CD4-positive, alpha-beta memory T cell (primary cell): ENCODE data around the gene DHRS7. TPM values are rescaled to one million over a fixed set of nuclear protein-coding genes. Genes with fewer than 3 reads are reported as not detected.

Experiments used
- CTCF ChIA-PET: fragments of 350-600 bp; sonication (Branson Sonifier 250); formaldehyde crosslinking; loops from one replicate; lab custom pipeline; 2021; ENCODE audit warnings: inconsistent platforms; ENCODE audit not compliant: partially characterized antibody; lab: Charles Lee
- POLR2A ChIA-PET: fragments of 350-600 bp; sonication (Branson Sonifier 250); formaldehyde crosslinking; loops from one replicate; lab custom pipeline; 2021; ENCODE audit not compliant: partially characterized antibody; lab: Charles Lee
- DNase-seq, 5 donors: peaks; one replicate each; pipeline versions ENCODE4 v3.0.0 to v3.0.0-alpha.2; 2020 to 2022; ENCODE audit warnings: mixed read lengths in 1 of 5
- H3K27ac ChIP-seq: one replicate; pipeline ENCODE4 v1.7.0; 2013; ENCODE audit warnings: low read depth, low read length
- H3K27me3 ChIP-seq: 2 replicates; pipeline ENCODE4 v1.7.0; 2013; ENCODE audit warnings: mild to moderate bottlenecking, low read length, moderate library complexity; ENCODE audit not compliant: insufficient read depth
- H3K36me3 ChIP-seq: 2 replicates; pipeline ENCODE4 v1.7.0; 2013; ENCODE audit warnings: mild to moderate bottlenecking, low read length, moderate library complexity; ENCODE audit not compliant: insufficient read depth
- H3K4me1 ChIP-seq: 2 replicates; pipeline ENCODE4 v1.7.0; 2013; ENCODE audit warnings: mild to moderate bottlenecking, low read length, moderate library complexity; ENCODE audit not compliant: insufficient read depth
- H3K4me3 ChIP-seq, 2 donors: one replicate each; pipeline ENCODE4 v1.7.0; 2013; ENCODE audit warnings: low read length in 2 of 2, mild to moderate bottlenecking in 1 of 2
- H3K9me3 ChIP-seq, 2 donors: one replicate each; pipeline ENCODE4 v1.7.0; 2013; ENCODE audit warnings: low read length in 2 of 2, control low read depth in 1 of 2; ENCODE audit not compliant: control insufficient read depth in 1 of 2
- H3K27ac Mint-ChIP-seq, 7 donors: one replicate each; pipeline ENCODE4 v1.8.0; 2020 to 2021; ENCODE audit warnings: mixed read lengths in 7 of 7, mild to moderate bottlenecking in 6 of 7, inconsistent platforms in 3 of 7, moderate library complexity in 3 of 7
- H3K27me3 Mint-ChIP-seq, 2 donors: one replicate each; pipeline ENCODE4 v1.8.0; 2020 to 2021; ENCODE audit warnings: mixed read lengths in 2 of 2
- H3K36me3 Mint-ChIP-seq, 2 donors: one replicate each; pipeline ENCODE4 v1.8.0; 2020 to 2021; ENCODE audit warnings: mixed read lengths in 2 of 2, inconsistent platforms in 1 of 2, mild to moderate bottlenecking in 1 of 2
- H3K4me1 Mint-ChIP-seq, 4 donors: one replicate each; pipeline ENCODE4 v1.8.0; 2020 to 2021; ENCODE audit warnings: mixed read lengths in 4 of 4, mild to moderate bottlenecking in 1 of 4
- H3K4me3 Mint-ChIP-seq, 8 donors: one replicate each; pipeline ENCODE4 v1.8.0; 2020 to 2021; ENCODE audit warnings: mixed read lengths in 8 of 8, mild to moderate bottlenecking in 7 of 8, moderate library complexity in 6 of 8, inconsistent platforms in 3 of 8
- H3K9me3 Mint-ChIP-seq, 8 donors: one replicate each; pipeline ENCODE4 v1.8.0; 2020 to 2021; ENCODE audit warnings: mixed read lengths in 8 of 8, mild to moderate bottlenecking in 5 of 8, inconsistent platforms in 3 of 8, moderate library complexity in 1 of 8
- intact Hi-C: fragments of 100-400 bp; cut with micrococcal nuclease; formaldehyde crosslinking; loops from one replicate; pipeline ENCODE4 v1.15.1; 2023
- polyA plus RNA-seq, 2 donors: library from polyadenylated mRNA; unstranded; fragments of 300-500 nt; fragmentation: Illumina TruSeq; gene quantifications; one replicate each; pipeline ENCODE4 v1.2.3, GENCODE V29; 2021
- total RNA-seq, 2 experiments: library from RNA; stranded (reverse); gene quantifications; one replicate each; pipeline ENCODE4 v1.2.3, GENCODE V29; 2021

The DHRS7 gene
- total and polyA plus RNA-seq, 4 experiments from 2014 or later, result 63.5 to 386 (median 141) TPM

- H3K4me3 ChIP-seq, result no peak overlapping the region
- H3K27ac Mint-ChIP-seq, result peak overlapping the region in 1 of 7 donors; percentile 3
- H3K27ac ChIP-seq, result no peak overlapping the region
- no peaks in the 10 kb centered on the region for H3K36me3 ChIP-seq
- H3K27me3 ChIP-seq, result no peaks in the 10 kb centered on the region
- H3K4me1 Mint-ChIP-seq, result no peaks in the 10 kb centered on the region
- no peaks in the 10 kb centered on the region for H3K36me3 Mint-ChIP-seq
- DNase-seq, result no peak
- POLR2A ChIA-PET, result no interaction called here
- H3K9me3 ChIP-seq, result no peaks in the 10 kb centered on the region
- H3K4me3 Mint-ChIP-seq, result no peak overlapping the region
- peaks cover 24% of the 10 kb centered on the region in 2 donors for H3K27me3 Mint-ChIP-seq
- CTCF ChIA-PET, result interaction anchor here (1.4 to 1.7 kb wide), 2 partner anchors 11 to 242 kb away, joined by 3 to 4 read pairs; no protein-coding TSS in a partner anchor
- H3K4me1 ChIP-seq, result no peaks in the 10 kb centered on the region
- H3K9me3 Mint-ChIP-seq, result no peaks in the 10 kb centered on the region
- intact Hi-C loops, result no loop called here
Measured at GRCh38 chr14:60206837-60207533, 41.8 kb upstream of the DHRS7 start.

DNA sequence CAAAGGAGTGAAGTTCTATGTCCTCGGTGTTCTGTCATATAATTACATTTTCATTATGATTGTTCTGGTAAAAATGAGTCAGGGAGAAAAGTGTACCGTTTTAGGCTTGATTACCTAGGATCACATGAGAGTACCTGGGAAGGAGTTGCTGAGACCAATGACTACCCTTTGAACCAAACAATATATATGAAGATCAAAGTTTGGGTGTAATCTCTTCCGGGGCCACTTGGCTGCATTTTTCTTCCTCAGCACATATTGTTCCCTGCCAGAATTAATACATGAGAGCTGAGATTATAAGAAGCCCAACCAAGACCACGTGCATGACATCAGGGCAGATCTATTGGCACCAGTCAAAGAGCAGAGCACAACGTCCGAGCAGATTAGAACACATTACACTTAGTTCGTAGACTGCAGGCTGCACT is 41.1 kb upstream of the DHRS7 start:
- Histone ChIP-seq H3K4me1 (no peaks in the 10 kb centered on the region), H3K27ac (no peak overlapping the region), H3K4me3 (no peak overlapping the region), H3K27me3 (no peaks in the 10 kb centered on the region), H3K36me3 (no peaks in the 10 kb centered on the region), H3K9me3 (no peaks in the 10 kb centered on the region)
- DNase-seq, result no peak
- no peak overlapping the region for H3K27ac Mint-ChIP-seq
- H3K9me3 Mint-ChIP-seq, result peaks cover 0 to 4% (median 0%) of the 10 kb centered on the region in 8 donors
- POLR2A ChIA-PET, result no interaction called here
- CTCF ChIA-PET, result interaction anchor here (1.4 to 1.7 kb wide), 2 partner anchors 11 to 241 kb away, joined by 3 to 4 read pairs; no protein-coding TSS in a partner anchor
- no peak overlapping the region for H3K4me3 Mint-ChIP-seq
- H3K27me3 Mint-ChIP-seq, result peaks cover 27 to 28% of the 10 kb centered on the region in 2 donors
- intact Hi-C loops, result no loop called here
- no peaks in the 10 kb centered on the region for H3K4me1 Mint-ChIP-seq
- no peaks in the 10 kb centered on the region for H3K36me3 Mint-ChIP-seq

GRCh38 chr14:60204843-60205774 is 39.9 kb upstream of the DHRS7 start:
- no peak overlapping the region for H3K4me3 Mint-ChIP-seq
- no peaks in the 10 kb centered on the region for H3K36me3 Mint-ChIP-seq
- Histone ChIP-seq H3K4me3 (no peak overlapping the region), H3K27me3 (no peaks in the 10 kb centered on the region), H3K27ac (no peak overlapping the region), H3K36me3 (no peaks in the 10 kb centered on the region), H3K4me1 (no peaks in the 10 kb centered on the region), H3K9me3 (no peaks in the 10 kb centered on the region)
- H3K4me1 Mint-ChIP-seq, result no peaks in the 10 kb centered on the region
- intact Hi-C loops, result no loop called here
- peak overlapping the region in 1 of 7 donors; percentile 29 for H3K27ac Mint-ChIP-seq
- no peak for DNase-seq
- POLR2A ChIA-PET, result no interaction called here
- H3K9me3 Mint-ChIP-seq, result peaks cover 0 to 14% (median under 1%) of the 10 kb centered on the region in 8 donors
- CTCF ChIA-PET, result interaction anchor here (0.5 to 1.7 kb wide), 4 partner anchors 9 to 240 kb away, joined by 3 to 4 read pairs (median 3); no protein-coding TSS in a partner anchor
- H3K27me3 Mint-ChIP-seq, result peaks cover 26 to 27% of the 10 kb centered on the region in 2 donors

GRCh38 chr14:60204104-60204842 is 39.1 kb upstream of the DHRS7 start:
- Mint-ChIP-seq H3K4me1 (no peaks in the 10 kb centered on the region), H3K9me3 (peaks cover 0 to 22% (median 9%) of the 10 kb centered on the region in 8 donors), H3K27ac (no peak overlapping the region), H3K36me3 (peaks cover 0 to 4% of the 10 kb centered on the region in 2 donors), H3K4me3 (no peak overlapping the region), H3K27me3 (peaks cover 27 to 30% of the 10 kb centered on the region in 2 donors)
- intact Hi-C loops, result no loop called here
- H3K4me3 ChIP-seq, result no peak overlapping the region
- POLR2A ChIA-PET, result no interaction called here
- no peaks in the 10 kb centered on the region for H3K9me3 ChIP-seq
- DNase-seq, result no peak
- CTCF ChIA-PET, result interaction anchor here (1.0 to 1.4 kb wide), 2 partner anchors 8 to 30 kb away, joined by 3 read pairs; no protein-coding TSS in a partner anchor
- no peaks in the 10 kb centered on the region for H3K4me1 ChIP-seq
- H3K36me3 ChIP-seq, result no peaks in the 10 kb centered on the region
- no peak overlapping the region for H3K27ac ChIP-seq
- no peaks in the 10 kb centered on the region for H3K27me3 ChIP-seq

- Mint-ChIP-seq H3K4me1 (peaks cover 0 to 5% (median under 1%) of the 10 kb centered on the region in 4 donors), H3K27ac (no peak overlapping the region), H3K27me3 (peaks cover 10 to 13% of the 10 kb centered on the region in 2 donors), H3K4me3 (no peak overlapping the region), H3K9me3 (peaks cover 4 to 32% (median 17%) of the 10 kb centered on the region in 8 donors), H3K36me3 (peaks cover 2 to 11% of the 10 kb centered on the region in 2 donors)
- H3K4me1 ChIP-seq, result no peaks in the 10 kb centered on the region
- no peaks in the 10 kb centered on the region for H3K36me3 ChIP-seq
- no peak for DNase-seq
- intact Hi-C loops, result loop anchor here (5.0 kb wide), 1 partner anchor 133 kb away; no protein-coding TSS in a partner anchor
- no peaks in the 10 kb centered on the region for H3K9me3 ChIP-seq
- CTCF ChIA-PET, result interaction anchor here (1.6 to 2.6 kb wide), 2 partner anchors 150 to 235 kb away, joined by 3 to 9 read pairs; no protein-coding TSS in a partner anchor
- no peak overlapping the region for H3K4me3 ChIP-seq
- no peak overlapping the region for H3K27ac ChIP-seq
- POLR2A ChIA-PET, result no interaction called here
- H3K27me3 ChIP-seq, result no peaks in the 10 kb centered on the region
Measured at GRCh38 chr14:60199321-60199720, 34.1 kb upstream of the DHRS7 start.

DNA sequence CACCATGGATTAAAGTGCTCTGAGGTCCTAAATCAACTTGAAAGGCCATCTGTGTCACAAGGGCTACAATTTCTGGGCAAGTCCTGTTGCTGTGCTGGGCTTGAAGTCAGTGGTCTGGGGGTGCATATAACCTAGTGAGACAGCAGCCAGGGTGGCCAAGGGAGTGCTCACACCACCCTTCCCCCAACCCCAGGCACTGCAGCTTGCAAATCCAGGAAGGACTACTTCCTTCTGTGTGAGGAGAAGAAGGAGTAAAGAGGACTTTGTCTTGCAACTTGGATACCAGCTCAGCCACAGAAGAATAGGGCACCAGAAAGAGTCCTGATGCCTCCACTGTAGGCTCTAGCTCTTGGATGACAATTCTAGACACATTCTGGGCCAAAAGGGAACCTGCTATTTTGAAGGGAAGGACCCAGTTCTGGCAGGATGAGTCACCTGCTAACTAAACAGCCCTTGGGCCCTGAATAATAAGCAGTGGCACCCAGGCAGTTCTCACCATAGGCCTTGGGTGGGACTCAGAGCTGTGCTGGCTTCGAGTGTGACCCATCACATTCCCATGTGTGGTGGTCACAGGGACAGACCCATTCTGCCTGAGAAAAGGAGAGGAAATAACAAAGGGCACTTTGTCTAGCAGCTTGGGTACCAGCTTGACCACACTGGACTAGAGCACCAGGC is 32.6 kb upstream of the DHRS7 start:
- H3K36me3 ChIP-seq, result no peaks in the 10 kb centered on the region
- no peak overlapping the region for H3K27ac Mint-ChIP-seq
- H3K4me1 ChIP-seq, result no peaks in the 10 kb centered on the region
- H3K27me3 ChIP-seq, result no peaks in the 10 kb centered on the region
- H3K4me3 Mint-ChIP-seq, result no peak overlapping the region
- H3K9me3 Mint-ChIP-seq, result peaks cover 4 to 32% (median 17%) of the 10 kb centered on the region in 8 donors
- no peak overlapping the region for H3K4me3 ChIP-seq
- no peak for DNase-seq
- H3K4me1 Mint-ChIP-seq, result peaks cover 0 to 5% (median under 1%) of the 10 kb centered on the region in 4 donors
- ChIA-PET POLR2A (no interaction called here), CTCF (interaction anchor here (2.6 kb wide), 1 partner anchor 233 kb away, joined by 9 read pairs; no protein-coding TSS in a partner anchor)
- intact Hi-C loops, result loop anchor here (5.0 kb wide), 1 partner anchor 135 kb away; no protein-coding TSS in a partner anchor
- H3K36me3 Mint-ChIP-seq, result peaks cover 2 to 11% of the 10 kb centered on the region in 2 donors
- no peaks in the 10 kb centered on the region for H3K9me3 ChIP-seq
- peaks cover 8 to 10% of the 10 kb centered on the region in 2 donors for H3K27me3 Mint-ChIP-seq
- no peak overlapping the region for H3K27ac ChIP-seq
